ENCODE data around the gene TENT4A. TPM values are rescaled to one million over a fixed set of nuclear protein-coding genes. Genes with fewer than 3 reads are reported as not detected.

TENT4A gene
- total RNA-seq, 1 experiment from 2014 or later: 51.7 TPM

- CTCF ChIA-PET: no interaction called here
- TF ChIP-seq CTCF (conservative IDR thresholded peaks at IDR 0.05; ENCODE audit: low read depth, low read length) (no peak), EZH2 (IDR thresholded peaks at IDR 0.05; ENCODE audit: borderline replicate concordance, low read depth, low read length, poor library complexity, severe bottlenecking) (no peak)
- intact Hi-C loops (cut with micrococcal nuclease; ENCODE audit: unreplicated experiment): loop anchor here (10.0 kb wide), 2 partner anchors 632 to 992 kb away; partner anchors contain the start of gene ADCY2
- no peak for DNase-seq (ENCODE audit: low spot score)
- Histone ChIP-seq H3K27me3 (replicated peaks; ENCODE audit: insufficient read depth, low read depth, low read length, poor library complexity) (no peaks in the 10 kb centered on the region), H3K36me3 (ENCODE audit: insufficient read depth, low read length, poor library complexity, severe bottlenecking) (peaks cover 4% of the 10 kb centered on the region), H3K4me3 (ENCODE audit: low read depth, low read length, poor library complexity, severe bottlenecking) (no peak overlapping the region), H3K9me3 (ENCODE audit: low read depth, low read length, poor library complexity, severe bottlenecking) (no peaks in the 10 kb centered on the region), H3K27ac (ENCODE audit: low read depth, low read length, poor library complexity, severe bottlenecking) (no peak overlapping the region), H3K4me1 (ENCODE audit: insufficient read depth, low read length, poor library complexity, severe bottlenecking) (peaks cover 7% of the 10 kb centered on the region)
- BruUV-seq (replicated peaks): no TSS peak
- POLR2A ChIA-PET (ENCODE audit: low non-redundant PET): no interaction called here
Observed at GRCh38 chr5:6762697-6763096, 49.5 kb downstream of the TENT4A start.

- H3K27ac ChIP-seq (ENCODE audit: low read depth, low read length, poor library complexity, severe bottlenecking): no peak overlapping the region
- H3K36me3 ChIP-seq (ENCODE audit: insufficient read depth, low read length, poor library complexity, severe bottlenecking): peaks cover 4% of the 10 kb centered on the region
- peaks cover 7% of the 10 kb centered on the region for H3K4me1 ChIP-seq (ENCODE audit: insufficient read depth, low read length, poor library complexity, severe bottlenecking)
- no peak for TF ChIP-seq EZH2 (IDR thresholded peaks at IDR 0.05; ENCODE audit: borderline replicate concordance, low read depth, low read length, poor library complexity, severe bottlenecking)
- no peak for TF ChIP-seq CTCF (conservative IDR thresholded peaks at IDR 0.05; ENCODE audit: low read depth, low read length)
- BruUV-seq (replicated peaks): no TSS peak
- ChIA-PET POLR2A (ENCODE audit: low non-redundant PET) (no interaction called here), CTCF (no interaction called here)
- H3K27me3 ChIP-seq (replicated peaks; ENCODE audit: insufficient read depth, low read depth, low read length, poor library complexity): no peaks in the 10 kb centered on the region
- H3K9me3 ChIP-seq (ENCODE audit: low read depth, low read length, poor library complexity, severe bottlenecking): no peaks in the 10 kb centered on the region
- DNase-seq (ENCODE audit: low spot score): no peak
- no peak overlapping the region for H3K4me3 ChIP-seq (ENCODE audit: low read depth, low read length, poor library complexity, severe bottlenecking)
- intact Hi-C loops (cut with micrococcal nuclease; ENCODE audit: unreplicated experiment): loop anchor here (10.0 kb wide), 2 partner anchors 632 to 992 kb away; partner anchors contain the start of gene ADCY2
Observed at GRCh38 chr5:6763191-6763590, 50.0 kb downstream of the TENT4A start.

- Histone ChIP-seq H3K27ac (ENCODE audit: low read depth, low read length, poor library complexity, severe bottlenecking) (no peak overlapping the region), H3K36me3 (ENCODE audit: insufficient read depth, low read length, poor library complexity, severe bottlenecking) (no peaks in the 10 kb centered on the region), H3K4me1 (ENCODE audit: insufficient read depth, low read length, poor library complexity, severe bottlenecking) (peaks cover 7% of the 10 kb centered on the region), H3K4me3 (ENCODE audit: low read depth, low read length, poor library complexity, severe bottlenecking) (no peak overlapping the region), H3K27me3 (replicated peaks; ENCODE audit: insufficient read depth, low read depth, low read length, poor library complexity) (no peaks in the 10 kb centered on the region), H3K9me3 (ENCODE audit: low read depth, low read length, poor library complexity, severe bottlenecking) (no peaks in the 10 kb centered on the region)
- ChIA-PET POLR2A (ENCODE audit: low non-redundant PET) (no interaction called here), CTCF (no interaction called here)
- no TSS peak for BruUV-seq (replicated peaks)
- TF ChIP-seq EZH2 (IDR thresholded peaks at IDR 0.05; ENCODE audit: borderline replicate concordance, low read depth, low read length, poor library complexity, severe bottlenecking): no peak
- peak; percentile 90 for TF ChIP-seq CTCF (conservative IDR thresholded peaks at IDR 0.05; ENCODE audit: low read depth, low read length)
- DNase-seq (ENCODE audit: low spot score): peak; percentile 82
- intact Hi-C loops (cut with micrococcal nuclease; ENCODE audit: unreplicated experiment): loop anchor here (1.0 to 10.0 kb wide), 3 partner anchors 71 to 989 kb away; partner anchors contain the start of gene ADCY2
Observed at GRCh38 chr5:6765612-6766525, 52.6 kb downstream of the TENT4A start.
